ENCODE data around the gene CLPTM1L.

GRCh38 chr5:1336749-1337488, 8.0 kb downstream of the CLPTM1L start:
- TF ChIP-seq CTCF (conservative IDR thresholded peaks at IDR 0.05; ENCODE audit: low read length): no peak
- TF ChIP-seq EZH2phosphoT487 (IDR thresholded peaks at IDR 0.05; ENCODE audit: borderline replicate concordance, low read depth, low read length): no peak
